Measurements from ENCODE around the gene PTPRD.

The PTPRD gene

GRCh38 chr9:8560560-8561525 lies 2052.0 kb downstream of the PTPRD start:
- H3K9me3 ChIP-seq (ENCODE audit: low read depth, low read length) = no peaks in the 10 kb centered on the region
- TF ChIP-seq FOXP2 (optimal IDR thresholded peaks at IDR 0.05; ENCODE audit: control extremely low read depth, extremely low read length, insufficient read depth) = no peak
- TF ChIP-seq EZH2 (IDR thresholded peaks at IDR 0.05) = no peak
- TF ChIP-seq POLR2AphosphoS5 (IDR thresholded peaks at IDR 0.05; ENCODE audit: borderline replicate concordance, low read depth, low read length) = no peak
- H3K4me3 ChIP-seq = no peak overlapping the region
- H3K9ac ChIP-seq (ENCODE audit: insufficient read length) = no peak overlapping the region
- DNase-seq (ENCODE audit: low read depth, low spot score) = no peak
- no peak overlapping the region for H3K27ac ChIP-seq
- H3K36me3 ChIP-seq (ENCODE audit: insufficient read depth, low read length) = no peaks in the 10 kb centered on the region

GRCh38 chr9:8558176-8558575 lies 2054.6 kb downstream of the PTPRD start:
- TF ChIP-seq POLR2AphosphoS5 (IDR thresholded peaks at IDR 0.05; ENCODE audit: borderline replicate concordance, low read depth, low read length) = no peak
- Histone ChIP-seq H3K9me3 (ENCODE audit: low read depth, low read length) (no peaks in the 10 kb centered on the region), H3K4me3 (no peak overlapping the region), H3K36me3 (ENCODE audit: insufficient read depth, low read length) (no peaks in the 10 kb centered on the region), H3K27ac (no peak overlapping the region), H3K9ac (ENCODE audit: insufficient read length) (no peak overlapping the region)
- DNase-seq (ENCODE audit: low read depth, low spot score) = no peak

GRCh38 chr9:8555762-8556500 lies 2056.9 kb downstream of the PTPRD start:
- no peak for TF ChIP-seq FOXP2 (optimal IDR thresholded peaks at IDR 0.05; ENCODE audit: control extremely low read depth, extremely low read length, insufficient read depth)
- no peak for DNase-seq (ENCODE audit: low read depth, low spot score)
- Histone ChIP-seq H3K9me3 (ENCODE audit: low read depth, low read length) (no peaks in the 10 kb centered on the region), H3K9ac (ENCODE audit: insufficient read length) (no peak overlapping the region), H3K4me3 (no peak overlapping the region), H3K36me3 (ENCODE audit: insufficient read depth, low read length) (no peaks in the 10 kb centered on the region), H3K27ac (no peak overlapping the region)

GRCh38 chr9:8553444-8553843 lies 2059.4 kb downstream of the PTPRD start:
- TF ChIP-seq EZH2 (IDR thresholded peaks at IDR 0.05) = no peak
- TF ChIP-seq FOXP2 (optimal IDR thresholded peaks at IDR 0.05; ENCODE audit: control extremely low read depth, extremely low read length, insufficient read depth) = no peak
- Histone ChIP-seq H3K9ac (ENCODE audit: insufficient read length) (no peak overlapping the region), H3K27ac (no peak overlapping the region), H3K36me3 (ENCODE audit: insufficient read depth, low read length) (no peaks in the 10 kb centered on the region), H3K4me3 (no peak overlapping the region), H3K9me3 (ENCODE audit: low read depth, low read length) (no peaks in the 10 kb centered on the region)
- DNase-seq (ENCODE audit: low read depth, low spot score) = no peak

- no peak overlapping the region for H3K27ac ChIP-seq
- H3K36me3 ChIP-seq (ENCODE audit: insufficient read depth, low read length) = no peaks in the 10 kb centered on the region
- no peak for TF ChIP-seq POLR2AphosphoS5 (IDR thresholded peaks at IDR 0.05; ENCODE audit: borderline replicate concordance, low read depth, low read length)
- TF ChIP-seq EZH2 (IDR thresholded peaks at IDR 0.05) = no peak
- no peak for TF ChIP-seq FOXP2 (optimal IDR thresholded peaks at IDR 0.05; ENCODE audit: control extremely low read depth, extremely low read length, insufficient read depth)
- H3K9me3 ChIP-seq (ENCODE audit: low read depth, low read length) = no peaks in the 10 kb centered on the region
- no peak for DNase-seq (ENCODE audit: low read depth, low spot score)
- H3K9ac ChIP-seq (ENCODE audit: insufficient read length) = no peak overlapping the region
- H3K4me3 ChIP-seq = no peak overlapping the region
Measured at GRCh38 chr9:8552732-8553131, 2060.1 kb downstream of the PTPRD start.

GRCh38 chr9:8549214-8549613 lies 2063.6 kb downstream of the PTPRD start:
- Histone ChIP-seq H3K9ac (ENCODE audit: insufficient read length) (no peak overlapping the region), H3K9me3 (ENCODE audit: low read depth, low read length) (no peaks in the 10 kb centered on the region), H3K4me3 (no peak overlapping the region), H3K27ac (no peak overlapping the region), H3K36me3 (ENCODE audit: insufficient read depth, low read length) (no peaks in the 10 kb centered on the region)
- TF ChIP-seq POLR2AphosphoS5 (IDR thresholded peaks at IDR 0.05; ENCODE audit: borderline replicate concordance, low read depth, low read length) (no peak), FOXP2 (optimal IDR thresholded peaks at IDR 0.05; ENCODE audit: control extremely low read depth, extremely low read length, insufficient read depth) (no peak), EZH2 (IDR thresholded peaks at IDR 0.05) (no peak)
- no peak for DNase-seq (ENCODE audit: low read depth, low spot score)

GRCh38 chr9:8543219-8543618 lies 2069.6 kb downstream of the PTPRD start:
- Histone ChIP-seq H3K27ac (no peak overlapping the region), H3K36me3 (ENCODE audit: insufficient read depth, low read length) (no peaks in the 10 kb centered on the region), H3K4me3 (no peak overlapping the region), H3K9ac (ENCODE audit: insufficient read length) (no peak overlapping the region), H3K9me3 (ENCODE audit: low read depth, low read length) (no peaks in the 10 kb centered on the region)
- TF ChIP-seq EZH2 (IDR thresholded peaks at IDR 0.05) (no peak), POLR2AphosphoS5 (IDR thresholded peaks at IDR 0.05; ENCODE audit: borderline replicate concordance, low read depth, low read length) (no peak), FOXP2 (optimal IDR thresholded peaks at IDR 0.05; ENCODE audit: control extremely low read depth, extremely low read length, insufficient read depth) (no peak)
- no peak for DNase-seq (ENCODE audit: low read depth, low spot score)

- no peak for TF ChIP-seq POLR2AphosphoS5 (IDR thresholded peaks at IDR 0.05; ENCODE audit: borderline replicate concordance, low read depth, low read length)
- TF ChIP-seq EZH2 (IDR thresholded peaks at IDR 0.05) = no peak
- TF ChIP-seq FOXP2 (optimal IDR thresholded peaks at IDR 0.05; ENCODE audit: control extremely low read depth, extremely low read length, insufficient read depth) = no peak
- H3K4me3 ChIP-seq = no peak overlapping the region
- no peak overlapping the region for H3K27ac ChIP-seq
- H3K9me3 ChIP-seq (ENCODE audit: low read depth, low read length) = no peaks in the 10 kb centered on the region
- DNase-seq (ENCODE audit: low read depth, low spot score) = no peak
- no peaks in the 10 kb centered on the region for H3K36me3 ChIP-seq (ENCODE audit: insufficient read depth, low read length)
- no peak overlapping the region for H3K9ac ChIP-seq (ENCODE audit: insufficient read length)
Measured at GRCh38 chr9:8542537-8542936, 2070.3 kb downstream of the PTPRD start.
